Measurements from ENCODE around the gene DEAF1.
A peak's percentile ranks its signal among the peaks of the same experiment; 100 is the strongest.

DEAF1 gene

DNA sequence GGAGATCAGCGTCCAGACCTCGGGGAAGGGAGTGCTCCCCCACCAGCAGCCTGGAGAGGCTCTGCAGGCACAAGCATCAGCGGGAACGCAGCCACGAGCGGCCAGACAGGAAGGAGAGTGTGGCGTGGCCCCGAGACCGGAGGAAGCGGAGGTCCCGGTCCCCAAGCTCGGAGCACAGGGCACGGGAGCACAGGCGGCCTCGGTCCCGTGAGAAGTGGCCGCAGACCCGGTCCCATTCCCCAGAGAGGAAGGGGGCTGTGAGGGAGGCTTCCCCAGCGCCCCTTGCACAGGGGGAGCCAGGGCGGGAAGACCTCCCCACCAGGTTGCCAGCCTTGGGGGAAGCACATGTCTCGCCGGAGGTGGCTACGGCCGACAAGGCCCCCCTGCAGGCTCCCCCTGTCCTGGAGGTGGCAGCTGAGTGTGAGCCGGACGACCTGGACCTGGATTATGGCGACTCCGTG lies 86.2 kb downstream of the DEAF1 start:
- no peak for DNase-seq

DNA sequence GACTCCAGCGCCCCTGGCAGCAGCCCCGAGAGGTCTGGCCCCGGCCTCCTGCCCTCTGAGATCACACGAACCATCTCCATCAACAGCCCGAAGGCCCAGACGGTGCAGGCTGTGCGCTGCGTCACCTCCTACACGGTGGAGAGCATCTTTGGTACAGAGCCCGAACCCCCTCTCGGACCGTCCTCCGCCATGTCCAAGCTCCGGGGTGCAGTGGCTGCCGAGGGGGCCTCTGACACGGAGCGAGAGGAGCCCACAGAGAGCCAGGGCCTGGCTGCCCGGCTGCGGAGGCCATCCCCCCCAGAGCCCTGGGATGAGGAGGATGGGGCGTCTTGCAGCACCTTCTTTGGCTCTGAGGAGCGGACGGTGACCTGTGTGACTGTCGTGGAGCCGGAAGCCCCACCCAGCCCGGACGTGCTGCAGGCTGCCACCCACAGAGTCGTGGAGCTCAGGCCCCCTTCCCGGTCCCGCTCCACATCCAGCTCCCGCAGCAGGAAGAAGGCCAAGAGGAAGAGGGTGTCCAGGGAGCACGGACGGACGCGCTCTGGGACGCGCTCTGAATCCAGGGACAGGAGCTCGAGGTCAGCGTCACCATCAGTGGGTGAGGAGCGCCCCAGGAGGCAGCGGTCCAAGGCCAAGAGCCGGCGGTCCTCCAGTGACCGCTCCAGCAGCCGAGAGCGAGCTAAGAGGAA lies 86.9 kb downstream of the DEAF1 start:
- no peak for DNase-seq

DNA sequence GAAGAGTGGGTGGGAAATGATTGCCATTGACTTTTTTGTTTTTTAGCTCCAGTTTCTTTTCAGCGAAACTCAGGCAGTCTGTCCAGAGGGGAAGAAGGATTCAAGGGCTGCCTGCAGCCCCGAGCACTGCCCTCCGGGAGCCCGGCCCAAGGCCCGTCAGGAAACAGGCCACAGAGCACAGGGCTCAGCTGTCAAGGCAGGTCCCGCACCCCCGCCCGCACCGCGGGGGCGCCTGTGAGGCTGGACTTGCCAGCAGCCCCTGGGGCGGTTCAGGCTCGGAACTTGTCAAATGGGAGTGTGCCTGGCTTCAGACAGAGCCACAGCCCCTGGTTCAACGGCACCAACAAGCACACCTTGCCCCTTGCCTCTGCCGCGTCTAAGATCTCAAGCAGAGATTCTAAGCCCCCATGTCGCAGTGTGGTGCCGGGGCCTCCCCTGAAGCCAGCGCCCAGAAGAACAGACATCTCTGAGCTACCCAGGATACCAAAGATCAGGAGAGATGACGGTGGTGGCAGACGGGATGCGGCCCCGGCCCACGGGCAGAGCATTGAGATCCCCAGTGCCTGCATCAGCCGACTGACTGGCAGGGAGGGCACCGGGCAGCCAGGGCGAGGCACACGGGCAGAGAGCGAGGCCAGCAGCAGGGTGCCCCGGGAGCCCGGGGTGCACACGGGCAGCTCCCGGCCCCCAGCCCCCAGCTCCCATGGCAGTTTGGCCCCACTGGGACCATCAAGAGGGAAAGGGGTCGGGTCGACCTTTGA lies 87.8 kb downstream of the DEAF1 start:
- no peak for DNase-seq

DNA sequence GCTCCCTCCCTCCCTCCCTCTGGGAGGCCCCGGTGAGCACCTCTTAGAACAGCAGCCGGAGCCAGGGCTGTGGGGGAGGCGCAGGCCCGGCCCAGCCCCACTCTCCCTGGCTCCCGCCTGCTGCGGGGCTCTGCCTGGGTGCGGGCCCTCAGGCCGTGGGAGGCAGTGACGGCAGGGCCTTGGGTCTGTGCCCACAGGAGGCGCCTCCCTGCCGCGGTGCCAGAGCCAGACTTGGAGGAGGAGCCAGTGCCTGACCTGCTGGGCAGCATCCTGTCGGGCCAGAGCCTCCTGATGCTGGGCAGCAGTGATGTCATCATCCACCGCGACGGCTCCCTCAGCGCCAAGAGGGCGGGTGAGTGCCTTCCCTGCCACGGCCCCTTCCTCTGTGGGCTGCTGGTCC lies 88.8 kb downstream of the DEAF1 start:
- peak; percentile 74 for DNase-seq

DNA sequence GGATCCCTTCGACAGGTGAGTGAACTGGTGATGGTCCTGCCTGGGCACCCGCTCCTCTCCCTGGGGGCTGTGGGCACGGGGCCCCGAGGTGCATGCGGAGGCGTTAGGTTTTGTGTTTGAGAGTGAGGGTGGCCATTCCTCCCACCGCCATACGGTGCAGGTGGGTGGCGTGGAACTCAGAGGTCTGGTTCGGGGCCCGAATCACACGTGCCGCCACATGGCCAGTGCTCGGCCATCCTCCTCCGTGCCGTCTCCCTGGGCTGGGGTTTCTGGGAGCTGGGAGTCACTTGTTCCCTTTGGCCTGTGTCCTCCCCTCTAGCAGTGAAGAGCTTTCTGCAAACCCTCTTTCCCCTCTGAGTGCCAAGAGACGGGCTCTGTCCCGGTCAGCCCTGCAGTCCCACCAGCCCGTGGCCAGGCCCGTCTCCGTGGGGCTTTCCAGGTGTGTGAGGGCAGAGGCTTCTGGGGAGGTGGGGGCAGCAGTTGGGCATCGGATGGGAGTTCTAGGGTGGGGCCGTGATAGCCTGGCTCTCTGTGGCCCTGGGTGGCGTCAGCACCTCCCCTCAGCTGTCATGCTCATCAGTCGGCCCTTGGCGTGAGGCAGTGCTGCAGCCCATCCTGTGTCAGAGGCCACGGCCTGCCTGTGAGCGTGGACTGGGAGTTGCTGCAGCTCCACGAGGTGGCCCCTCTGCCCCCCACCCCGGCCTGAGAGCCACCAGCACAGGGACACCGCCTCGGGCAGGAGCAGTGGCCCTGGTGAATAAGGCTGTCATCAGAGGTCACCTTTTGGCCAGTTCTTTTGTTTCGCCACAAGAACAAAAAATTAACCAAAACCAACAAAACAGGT lies 89.5 kb downstream of the DEAF1 start:
- DNase-seq, result no peak

DNA sequence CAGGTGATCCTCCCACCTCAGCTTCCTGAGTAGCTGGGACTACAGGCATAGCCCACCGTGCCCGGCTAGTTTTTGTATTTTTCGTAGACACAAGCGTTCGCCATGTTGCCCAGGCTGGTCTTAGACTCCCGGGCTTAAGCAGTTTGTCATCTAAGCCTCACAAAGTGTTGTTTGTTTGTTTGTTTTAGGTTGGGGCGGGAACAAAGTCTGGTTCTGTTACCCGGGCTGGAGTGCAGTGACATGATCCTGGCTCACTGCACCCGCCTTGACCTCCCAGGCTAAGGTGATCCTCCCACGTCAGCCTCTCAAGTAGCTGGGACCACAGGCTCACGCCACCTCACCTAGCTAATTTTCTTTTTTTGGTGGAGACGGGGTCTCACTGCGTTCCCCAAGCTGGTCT lies 91.9 kb downstream of the DEAF1 start:
- no peak for DNase-seq

DNA sequence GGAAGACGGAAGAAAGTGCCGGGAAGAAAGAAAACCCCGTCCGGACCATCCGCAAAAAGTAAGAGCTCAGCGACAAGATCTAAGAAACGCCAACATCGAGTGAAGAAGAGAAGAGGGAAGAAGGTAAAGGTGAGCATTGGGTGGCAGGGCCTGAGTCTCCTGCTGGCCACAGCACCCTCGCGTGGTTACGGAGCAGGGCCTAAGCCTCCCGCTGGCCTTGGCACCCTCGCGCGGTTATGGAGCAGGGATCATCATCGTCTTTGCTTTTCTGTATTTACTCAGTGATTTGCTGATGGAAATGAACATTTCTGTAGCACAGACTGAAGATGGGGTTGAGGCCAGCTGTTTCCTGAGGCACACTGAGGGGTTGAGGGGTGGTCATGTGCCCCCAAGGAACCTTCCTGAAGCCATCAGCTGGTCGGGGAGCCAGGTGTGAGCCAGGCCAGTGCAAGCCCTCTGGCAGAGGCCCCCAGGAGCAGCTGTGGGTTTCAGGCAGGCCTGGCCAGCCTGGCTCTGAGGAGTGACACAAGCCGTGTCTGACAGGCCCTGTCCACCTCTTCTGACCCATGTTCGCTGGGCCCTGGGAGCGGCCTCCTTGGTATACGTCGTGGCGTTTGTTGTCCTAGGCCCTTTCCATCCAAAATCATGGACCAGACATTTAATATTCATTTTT lies 93.3 kb downstream of the DEAF1 start:
- DNase-seq, result no peak

DNA sequence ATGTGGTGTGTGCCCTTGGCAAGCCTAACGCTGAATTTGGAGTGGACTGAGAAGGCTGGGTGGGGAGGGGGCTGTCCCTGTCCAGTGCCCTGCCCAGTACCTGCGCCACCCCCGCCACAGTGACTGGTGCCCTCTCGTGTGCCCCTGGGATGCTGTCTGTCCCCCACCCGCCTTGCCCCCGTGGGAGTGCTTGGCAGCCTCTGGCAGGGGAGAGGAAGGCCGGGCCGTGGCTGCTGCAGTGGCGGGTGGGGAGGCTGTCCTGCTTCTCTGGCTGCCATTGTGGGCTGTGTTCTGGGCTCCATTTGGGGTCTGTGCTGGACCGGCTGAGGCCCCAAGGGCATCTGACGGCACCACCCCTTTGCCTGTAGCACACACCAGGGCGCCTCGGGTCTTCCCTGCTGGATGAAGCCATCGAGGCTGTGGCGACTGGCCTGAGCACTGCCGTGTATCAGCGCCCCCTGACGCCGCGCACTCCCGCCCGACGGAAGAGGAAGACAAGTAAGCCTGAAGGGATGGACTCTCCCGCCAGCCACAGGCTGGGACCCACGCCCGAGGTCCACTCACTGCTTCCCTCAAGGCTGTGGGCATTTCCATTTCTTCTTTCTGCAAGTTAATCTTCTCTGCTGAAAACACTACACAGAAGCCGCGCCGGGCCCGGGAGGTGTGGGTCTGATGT lies 96.9 kb downstream of the DEAF1 start:
- no peak for DNase-seq

DNA sequence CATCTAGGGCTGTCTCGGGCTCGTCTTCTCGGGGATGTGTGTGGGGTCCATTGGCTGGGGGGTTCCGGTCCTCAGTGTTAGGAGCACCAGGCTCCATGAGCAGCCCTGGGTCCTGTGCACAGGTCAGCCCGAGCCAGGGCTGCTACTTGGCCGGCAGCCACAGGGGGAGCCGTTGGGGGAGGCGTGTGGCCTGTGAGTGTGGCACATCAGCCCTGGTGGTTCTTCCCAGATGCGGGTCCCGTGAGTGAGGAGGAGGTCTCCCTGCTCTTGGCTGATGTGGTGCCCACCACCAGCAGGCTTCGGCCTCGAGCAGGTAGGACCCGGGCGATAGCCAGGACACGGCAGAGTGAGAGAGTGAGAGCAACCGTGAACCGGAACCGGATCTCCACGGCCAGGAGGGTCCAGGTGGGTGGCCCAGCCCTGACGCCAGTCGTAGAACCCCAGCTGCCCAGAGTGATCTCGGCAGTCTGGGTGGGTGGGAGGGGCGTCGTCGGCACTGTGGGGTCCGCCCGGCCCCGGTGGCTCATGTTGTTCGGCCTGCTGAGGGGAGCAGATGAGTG lies 97.8 kb downstream of the DEAF1 start:
- DNase-seq, result no peak

DNA sequence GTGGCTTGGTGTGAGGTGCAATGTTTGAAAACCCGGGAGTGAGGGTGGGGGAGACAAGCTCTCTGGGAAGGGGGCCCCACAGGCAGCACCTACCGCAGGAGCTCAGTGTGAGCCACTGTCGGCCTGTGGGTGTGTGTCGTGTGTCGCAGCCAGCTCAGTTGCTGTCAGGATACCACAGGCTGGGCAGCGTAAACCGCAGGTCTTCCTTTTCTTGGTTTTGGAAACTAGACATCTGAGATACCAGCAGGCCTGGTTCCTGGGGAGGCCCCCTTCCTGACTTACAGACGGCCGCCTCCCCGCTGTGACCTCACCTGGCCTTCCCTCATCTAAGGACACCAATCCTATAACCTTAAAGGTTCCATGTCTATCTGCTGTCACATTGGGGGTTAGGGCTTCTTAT lies 98.6 kb downstream of the DEAF1 start:
- no peak for DNase-seq

DNA sequence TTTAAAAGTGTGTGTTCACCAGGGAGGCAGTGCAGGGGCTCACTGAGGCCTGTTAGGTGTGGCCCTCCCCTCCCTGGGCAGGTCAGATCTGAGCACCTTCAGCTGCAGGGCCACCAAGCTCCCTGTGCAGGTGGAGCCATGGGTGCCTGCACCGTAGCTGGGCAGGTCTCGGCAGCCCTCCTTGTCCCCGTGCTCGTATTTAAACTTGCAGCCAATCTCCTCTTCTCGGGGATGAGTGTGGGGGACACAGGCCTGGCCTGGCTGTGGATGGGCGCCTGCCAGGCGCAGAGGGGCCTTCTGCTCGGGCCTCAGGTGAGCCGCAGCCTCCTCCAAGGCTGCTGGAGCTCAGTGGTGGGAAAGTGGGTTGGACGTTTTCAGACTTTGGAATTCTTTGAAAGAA lies 99.6 kb downstream of the DEAF1 start:
- no peak for DNase-seq

Measured in T1000 (cell line).